Stimulated activated CD8-positive, alpha-beta memory T cell treated with anti-CD3 and anti-CD28 coated beads, Interleukin-4, amount 100 ng/mL, for 1 hour (primary cell): Measurements from ENCODE around the gene AMPD3.

Experiments used
- DNase-seq, 2 donors: peaks; one replicate each; pipeline ENCODE4 v3.0.0-alpha.2; 2020; ENCODE audit warnings: low read depth in 2 of 2, low spot score in 1 of 2

AMPD3 gene

GRCh38 chr11:10528121-10528520, 73.1 kb downstream of the AMPD3 start:
- DNase-seq, result no peak

GRCh38 chr11:10529279-10529678, 74.2 kb downstream of the AMPD3 start:
- no peak for DNase-seq

- DNase-seq, result no peak
Observed at GRCh38 chr11:10532526-10532925, 77.5 kb downstream of the AMPD3 start.

GRCh38 chr11:10533323-10533722, 78.3 kb downstream of the AMPD3 start:
- no peak for DNase-seq

GRCh38 chr11:10534316-10534715, 79.3 kb downstream of the AMPD3 start:
- DNase-seq, result no peak

GRCh38 chr11:10537600-10537999, 82.5 kb downstream of the AMPD3 start:
- no peak for DNase-seq

- DNase-seq, result no peak
Observed at GRCh38 chr11:10538924-10539323, 83.9 kb downstream of the AMPD3 start.

- no peak for DNase-seq
Observed at GRCh38 chr11:10539339-10539738, 84.3 kb downstream of the AMPD3 start.

GRCh38 chr11:10540546-10540914, 85.5 kb downstream of the AMPD3 start:
- DNase-seq, result no peak

- DNase-seq, result peak; percentile 89 to 92
Observed at GRCh38 chr11:10540915-10541560, 86.0 kb downstream of the AMPD3 start, which contains the start of gene RNF141. Gene RNF141 (minus strand): TSS chr11:10541187. CDS start chr11:10534158, 7,029 bp downstream.

- DNase-seq, result no peak
Observed at GRCh38 chr11:10541561-10541930, 86.5 kb downstream of the AMPD3 start.

GRCh38 chr11:10542776-10543175, 87.7 kb downstream of the AMPD3 start:
- DNase-seq, result no peak

GRCh38 chr11:10543782-10544181, 88.7 kb downstream of the AMPD3 start:
- DNase-seq, result no peak

- no peak for DNase-seq
Observed at GRCh38 chr11:10544491-10545465, 89.7 kb downstream of the AMPD3 start.

GRCh38 chr11:10550503-10551289, 95.6 kb downstream of the AMPD3 start:
- DNase-seq, result no peak

GRCh38 chr11:10551290-10551592, 96.2 kb downstream of the AMPD3 start:
- no peak for DNase-seq

- no peak for DNase-seq
Observed at GRCh38 chr11:10551845-10552352, 96.8 kb downstream of the AMPD3 start.

GRCh38 chr11:10556590-10556989, 101.5 kb downstream of the AMPD3 start:
- no peak for DNase-seq
